Gastroesophageal sphincter (tissue), 4 donors: ENCODE data around the gene DPT. TPM values are rescaled to one million over a fixed set of nuclear protein-coding genes. Genes with fewer than 3 reads are reported as not detected.

Experiments used
- ATAC-seq: fragments of 150-250 bp; one replicate; pipeline ENCODE4 v1.9.1; 2016; ENCODE audit warnings: mild to moderate bottlenecking, moderate library complexity
- H3K27ac ChIP-seq, 4 donors: fragments of 200-600 bp; sonication (generic) in 3 of 4; 1 replicate in 3 of 4; 2 replicates in 1 of 4; pipeline ENCODE4 v1.5.1; 2016 to 2019
- H3K27me3 ChIP-seq: fragments of 200-600 bp; sonication (generic); one replicate; pipeline ENCODE4 v1.5.1; 2019
- H3K36me3 ChIP-seq, 2 donors: fragments of 200-600 bp; sonication (generic); one replicate each; pipeline ENCODE4 v1.5.1; 2019; ENCODE audit warnings: control low read depth in 1 of 2
- H3K4me1 ChIP-seq, 3 donors: fragments of 200-600 bp; sonication (generic); 1 replicate in 2 of 3; 2 replicates in 1 of 3; pipeline ENCODE4 v1.5.1; 2016 to 2019; ENCODE audit warnings: control low read depth in 2 of 3
- H3K4me3 ChIP-seq, 2 donors: fragments of 200-600 bp; sonication (generic); one replicate each; pipeline ENCODE4 v1.5.1; 2019; ENCODE audit warnings: mild to moderate bottlenecking in 1 of 2, moderate library complexity in 1 of 2
- H3K9me3 ChIP-seq, 3 donors: fragments of 200-600 bp; sonication (generic); one replicate each; pipeline ENCODE4 v1.5.1; 2017 to 2019; ENCODE audit warnings: control low read depth in 2 of 3
- CTCF ChIP-seq, 4 experiments: fragments of 200-600 bp in 2 of 4; fragments of 450-650 bp in 2 of 4; sonication (generic) in 1 of 4; IDR thresholded peaks; one replicate each; pipeline ENCODE4 v1.5.1; 2017 to 2019; ENCODE audit warnings: antibody characterized with exemption in 4 of 4, mild to moderate bottlenecking in 2 of 4, moderate library complexity in 2 of 4
- EP300 ChIP-seq: sonication (generic); formaldehyde crosslinking; IDR thresholded peaks from one replicate; pipeline ENCODE4 v1.6.1; 2017; ENCODE audit warnings: antibody characterized with exemption, mild to moderate bottlenecking
- POLR2A ChIP-seq, 2 donors: fragments of 450-650 bp; IDR thresholded peaks; one replicate each; pipeline ENCODE4 v1.6.1; 2017; ENCODE audit warnings: antibody characterized with exemption in 2 of 2, mild to moderate bottlenecking in 2 of 2, moderate library complexity in 1 of 2
- POLR2AphosphoS5 ChIP-seq: sonication (generic); formaldehyde crosslinking; IDR thresholded peaks from one replicate; pipeline ENCODE4 v1.6.1; 2017; ENCODE audit warnings: antibody characterized with exemption
- WGBS, 2 donors: methylation state at CpG; one replicate each; pipeline ENCODE4 v1.1.5; 2018; ENCODE audit warnings: low coverage in 1 of 2; 5-methylcytosine and 5-hydroxymethylcytosine counted together
- total RNA-seq, 4 donors: library from RNA; depleted of rRNA; stranded (reverse); fragments of >200 nt; gene quantifications; one replicate each; pipeline ENCODE4 v1.1.0, GENCODE V29; 2016

The DPT gene
- total RNA-seq, 4 donors from 2014 or later = 75.2 to 354 (median 130) TPM

GRCh38 chr1:168725060-168725459 is 3.9 kb downstream of the DPT start:
- Histone ChIP-seq H3K9me3 (no peaks in the 10 kb centered on the region), H3K27ac (peak overlapping the region in 1 of 4 donors; percentile 54), H3K4me3 (no peak overlapping the region), H3K27me3 (no peaks in the 10 kb centered on the region), H3K4me1 (peaks cover 0 to 19% (median 0%) of the 10 kb centered on the region in 3 donors), H3K36me3 (no peaks in the 10 kb centered on the region)
- no peak for ATAC-seq
- WGBS, 2 donors = 79 to 94% methylated on average over 2 of the region's 2 CpGs
- TF ChIP-seq CTCF (IDR thresholded peaks at IDR 0.05) = no peak
- TF ChIP-seq POLR2AphosphoS5 = no peak
- TF ChIP-seq POLR2A (IDR thresholded peaks at IDR 0.05) = no peak
- no peak for TF ChIP-seq EP300

- Histone ChIP-seq H3K36me3 (no peaks in the 10 kb centered on the region), H3K27me3 (no peaks in the 10 kb centered on the region), H3K9me3 (no peaks in the 10 kb centered on the region), H3K4me3 (no peak overlapping the region), H3K27ac (no peak overlapping the region), H3K4me1 (peaks cover 0 to 11% (median 0%) of the 10 kb centered on the region in 3 donors)
- no peak for ATAC-seq
- TF ChIP-seq EP300 (no peak), CTCF (IDR thresholded peaks at IDR 0.05) (no peak), POLR2A (IDR thresholded peaks at IDR 0.05) (no peak), POLR2AphosphoS5 (no peak)
- WGBS, 2 donors = 0% methylated on average over 1 of the region's 1 CpG; no CpG with 5 or more reads in 1 of the 2 donors
Observed at GRCh38 chr1:168723000-168723399, 6.0 kb downstream of the DPT start.

GRCh38 chr1:168720839-168721238 is 8.2 kb downstream of the DPT start:
- H3K4me1 ChIP-seq = peaks cover 0 to 9% (median 0%) of the 10 kb centered on the region in 3 donors
- H3K27me3 ChIP-seq = no peaks in the 10 kb centered on the region
- no peak overlapping the region for H3K4me3 ChIP-seq
- TF ChIP-seq EP300 = no peak
- no peak for ATAC-seq
- no peak overlapping the region for H3K27ac ChIP-seq
- no peaks in the 10 kb centered on the region for H3K36me3 ChIP-seq
- no peaks in the 10 kb centered on the region for H3K9me3 ChIP-seq

- Histone ChIP-seq H3K27me3 (no peaks in the 10 kb centered on the region), H3K36me3 (no peaks in the 10 kb centered on the region), H3K9me3 (no peaks in the 10 kb centered on the region), H3K27ac (no peak overlapping the region), H3K4me3 (no peak overlapping the region), H3K4me1 (peaks cover 0 to 9% (median 0%) of the 10 kb centered on the region in 3 donors)
- TF ChIP-seq CTCF (IDR thresholded peaks at IDR 0.05) (no peak), POLR2A (IDR thresholded peaks at IDR 0.05) (no peak), POLR2AphosphoS5 (no peak), EP300 (no peak)
- no peak for ATAC-seq
- 83 to 90% methylated on average over 3 of the region's 5 CpGs for WGBS, 2 donors
Observed at GRCh38 chr1:168719306-168720111, 9.5 kb downstream of the DPT start.

GRCh38 chr1:168717906-168718891 is 10.8 kb downstream of the DPT start:
- ATAC-seq = no peak
- no peak overlapping the region for H3K27ac ChIP-seq

More at GRCh38 chr1:168717906-168718891, 10.8 kb downstream of the DPT start:
- H3K4me3 ChIP-seq = no peak overlapping the region
- H3K36me3 ChIP-seq = no peaks in the 10 kb centered on the region
- WGBS, 2 donors = 59 to 82% methylated on average over 9 of the region's 10 CpGs
- H3K27me3 ChIP-seq = no peaks in the 10 kb centered on the region
- H3K9me3 ChIP-seq = no peaks in the 10 kb centered on the region
- peaks cover 0 to 6% (median 0%) of the 10 kb centered on the region in 3 donors for H3K4me1 ChIP-seq
- no peak for TF ChIP-seq POLR2AphosphoS5
- no peak for TF ChIP-seq EP300
- TF ChIP-seq POLR2A (IDR thresholded peaks at IDR 0.05) = no peak
- TF ChIP-seq CTCF (IDR thresholded peaks at IDR 0.05) = no peak
